Kidney epithelial cell (primary cell): Measurements from ENCODE around the gene KIF26B. TPM values are rescaled to one million over a fixed set of nuclear protein-coding genes. Genes with fewer than 3 reads are reported as not detected.

Source experiments
- DNase-seq: peaks from one replicate; pipeline ENCODE4 v3.0.0-alpha.2; 2010; ENCODE audit warnings: low read depth
- H3K27me3 ChIP-seq: 2 replicates; pipeline ENCODE4 v1.6.0; 2011; ENCODE audit warnings: low read length; ENCODE audit not compliant: control insufficient read depth, insufficient read depth
- H3K36me3 ChIP-seq: 2 replicates; pipeline ENCODE4 v1.5.1; 2011; ENCODE audit warnings: low read length; ENCODE audit not compliant: control insufficient read depth, insufficient read depth
- H3K4me3 ChIP-seq: 2 replicates; pipeline ENCODE4 v1.5.1; 2011; ENCODE audit warnings: low read depth, mild to moderate bottlenecking, control low read depth, low read length
- total RNA-seq: library from RNA; depleted of rRNA; stranded (reverse); fragments of >200 nt; gene quantifications from 2 replicates; pipeline ENCODE4 v1.2.3, GENCODE V29; 2015
- TF ChIP-seq, protein P1 (sequence below): IDR thresholded peaks from 2 replicates; pipeline ENCODE4 v1.5.1; 2011; ENCODE audit warnings: mild to moderate bottlenecking, moderate library complexity, low read length, control low read depth, inconsistent platforms; ENCODE audit not compliant: insufficient read depth, poor library complexity, severe bottlenecking

KIF26B gene
- total RNA-seq, 1 donor from 2014 or later: 14.6 TPM

DNA sequence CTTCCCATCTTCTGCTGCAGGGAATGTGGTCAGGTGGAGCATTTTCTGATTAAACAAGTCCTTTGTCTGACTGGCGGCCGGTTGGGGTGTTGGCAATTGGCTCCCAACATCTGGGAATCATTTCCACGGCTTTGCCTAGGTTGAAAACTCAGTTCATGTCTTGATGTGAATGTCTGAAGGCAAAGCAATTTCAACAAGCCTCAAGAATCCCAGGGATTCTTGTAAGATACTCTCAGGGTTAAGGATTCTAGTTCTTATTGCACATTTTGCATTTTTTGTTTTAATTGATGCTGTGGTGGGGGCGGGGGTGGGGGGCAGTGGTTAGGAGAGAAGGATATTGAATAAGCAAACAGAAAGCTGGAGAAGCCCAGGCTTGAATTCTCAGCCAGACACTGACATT is 273.9 kb downstream of the KIF26B start:
- no peak overlapping the region for H3K4me3 ChIP-seq
- TF ChIP-seq, protein P1, sequence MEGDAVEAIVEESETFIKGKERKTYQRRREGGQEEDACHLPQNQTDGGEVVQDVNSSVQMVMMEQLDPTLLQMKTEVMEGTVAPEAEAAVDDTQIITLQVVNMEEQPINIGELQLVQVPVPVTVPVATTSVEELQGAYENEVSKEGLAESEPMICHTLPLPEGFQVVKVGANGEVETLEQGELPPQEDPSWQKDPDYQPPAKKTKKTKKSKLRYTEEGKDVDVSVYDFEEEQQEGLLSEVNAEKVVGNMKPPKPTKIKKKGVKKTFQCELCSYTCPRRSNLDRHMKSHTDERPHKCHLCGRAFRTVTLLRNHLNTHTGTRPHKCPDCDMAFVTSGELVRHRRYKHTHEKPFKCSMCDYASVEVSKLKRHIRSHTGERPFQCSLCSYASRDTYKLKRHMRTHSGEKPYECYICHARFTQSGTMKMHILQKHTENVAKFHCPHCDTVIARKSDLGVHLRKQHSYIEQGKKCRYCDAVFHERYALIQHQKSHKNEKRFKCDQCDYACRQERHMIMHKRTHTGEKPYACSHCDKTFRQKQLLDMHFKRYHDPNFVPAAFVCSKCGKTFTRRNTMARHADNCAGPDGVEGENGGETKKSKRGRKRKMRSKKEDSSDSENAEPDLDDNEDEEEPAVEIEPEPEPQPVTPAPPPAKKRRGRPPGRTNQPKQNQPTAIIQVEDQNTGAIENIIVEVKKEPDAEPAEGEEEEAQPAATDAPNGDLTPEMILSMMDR: no peak
- no peaks in the 10 kb centered on the region for H3K27me3 ChIP-seq
- DNase-seq: no peak
- H3K36me3 ChIP-seq: no peaks in the 10 kb centered on the region

DNA sequence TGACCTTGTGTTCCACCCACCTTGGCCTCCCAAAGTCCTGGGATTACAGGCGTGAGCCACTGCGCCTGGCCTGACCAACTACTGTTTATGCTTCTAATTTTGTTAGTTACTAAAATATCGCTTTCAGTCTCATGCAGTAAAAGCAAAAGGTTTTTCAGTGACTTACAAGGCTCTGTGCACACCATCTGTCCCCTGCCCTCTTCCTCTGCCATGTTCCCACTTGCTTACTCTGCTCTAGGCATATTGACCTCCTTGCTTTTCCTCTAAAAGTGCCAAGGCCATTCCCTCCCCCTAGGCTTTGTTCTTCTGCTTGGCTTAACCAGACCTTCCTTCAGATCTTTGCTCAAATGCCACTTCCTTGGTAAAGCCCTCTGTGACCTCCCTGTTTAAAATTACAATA is 276.9 kb downstream of the KIF26B start:
- DNase-seq: no peak
- Histone ChIP-seq H3K27me3 (no peaks in the 10 kb centered on the region), H3K36me3 (no peaks in the 10 kb centered on the region), H3K4me3 (no peak overlapping the region)
- TF ChIP-seq, protein P1: no peak

DNA sequence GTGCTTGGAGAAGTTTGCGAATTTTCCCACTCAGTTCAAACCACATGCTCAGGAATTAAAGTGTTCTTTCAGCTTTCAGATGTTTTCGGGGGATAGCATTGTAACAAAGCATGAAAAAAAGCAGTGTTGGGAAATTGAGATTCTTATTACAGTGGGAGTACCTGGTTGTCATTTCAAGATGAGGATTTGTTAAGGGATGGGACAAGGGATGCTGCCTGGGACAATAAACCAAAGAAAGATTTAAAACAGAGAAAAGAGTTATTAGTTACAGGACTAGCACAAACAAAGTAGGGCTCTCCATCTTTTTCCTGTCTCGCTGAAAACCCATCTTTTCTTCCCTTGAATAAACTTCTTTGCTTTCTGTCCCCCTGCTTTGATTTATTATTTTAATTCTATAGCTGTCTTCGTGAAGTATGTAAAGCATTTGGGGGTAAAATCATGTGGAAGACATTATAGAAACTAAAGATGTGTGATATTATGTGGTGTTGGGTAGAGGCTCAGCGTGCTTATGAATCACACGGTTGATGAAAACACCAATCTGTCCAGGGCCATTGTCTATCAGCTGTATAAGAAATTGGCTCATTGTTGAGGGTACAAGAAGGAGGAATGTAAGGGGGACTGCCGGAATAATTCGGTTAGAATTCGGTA is 277.6 kb downstream of the KIF26B start:
- TF ChIP-seq, protein P1: no peak
- no peak for DNase-seq
- Histone ChIP-seq H3K36me3 (no peaks in the 10 kb centered on the region), H3K4me3 (no peak overlapping the region), H3K27me3 (no peaks in the 10 kb centered on the region)

DNA sequence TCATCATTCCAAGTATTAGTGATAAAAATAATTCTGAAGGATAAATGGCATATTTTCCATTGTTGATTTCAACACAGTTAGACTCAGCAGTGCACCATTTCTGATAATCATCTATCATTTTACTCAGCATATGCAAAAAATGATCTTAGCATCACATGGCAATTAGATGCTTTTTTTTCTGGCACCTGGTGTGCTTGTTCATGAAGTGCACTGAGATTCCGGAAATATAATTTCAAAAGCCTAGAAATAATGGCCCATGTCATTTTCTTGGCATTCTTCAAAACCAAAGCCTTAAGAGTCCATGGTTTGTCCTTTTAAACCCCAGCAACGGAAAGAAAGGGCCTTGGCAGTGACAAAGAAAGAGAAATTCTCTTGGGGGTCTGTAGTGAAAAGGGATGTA is 278.8 kb downstream of the KIF26B start:
- no peaks in the 10 kb centered on the region for H3K27me3 ChIP-seq
- TF ChIP-seq, protein P1: no peak
- DNase-seq: no peak
- no peaks in the 10 kb centered on the region for H3K36me3 ChIP-seq
- no peak overlapping the region for H3K4me3 ChIP-seq

DNA sequence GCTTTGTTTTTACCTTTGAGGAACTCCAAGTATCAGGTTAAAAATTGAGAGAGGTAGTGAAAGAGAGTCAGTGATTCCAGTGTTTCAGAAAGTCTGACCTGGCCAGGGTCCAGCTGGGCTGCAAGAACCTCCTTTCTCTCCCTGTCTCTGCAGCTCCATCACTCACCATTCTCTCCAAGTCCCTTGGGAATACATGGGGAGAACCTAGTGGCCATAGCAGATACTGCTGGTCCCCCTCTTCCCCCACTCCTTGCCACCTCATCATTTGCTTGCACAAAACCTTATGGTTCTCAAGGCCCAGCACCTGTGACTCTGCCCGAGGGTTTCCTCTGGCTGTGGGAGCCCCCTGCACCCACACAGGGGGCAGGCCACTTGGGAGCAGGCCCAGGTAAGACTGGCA is 279.5 kb downstream of the KIF26B start:
- TF ChIP-seq, protein P1: no peak
- no peaks in the 10 kb centered on the region for H3K27me3 ChIP-seq
- no peaks in the 10 kb centered on the region for H3K36me3 ChIP-seq
- no peak overlapping the region for H3K4me3 ChIP-seq
- DNase-seq: no peak

DNA sequence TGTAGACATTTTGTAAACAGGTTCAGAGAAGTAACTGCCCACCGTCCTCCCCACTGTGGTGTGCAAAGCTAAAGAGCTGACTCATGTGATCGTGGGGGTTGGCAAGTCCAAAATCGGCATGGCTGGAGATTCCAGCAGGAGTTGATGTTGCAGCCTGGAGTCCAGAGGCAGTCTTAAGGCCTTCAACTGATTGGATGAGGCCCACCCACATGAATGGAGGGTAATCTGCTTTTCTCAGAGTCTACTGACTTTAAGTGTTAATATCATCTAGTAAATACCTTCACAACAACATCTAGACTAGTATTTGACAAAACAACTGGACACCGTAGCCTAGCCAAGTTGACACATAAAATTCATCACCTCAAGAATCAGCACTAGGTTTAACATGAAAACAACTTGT is 281.6 kb downstream of the KIF26B start:
- TF ChIP-seq, protein P1: no peak
- DNase-seq: no peak
- Histone ChIP-seq H3K27me3 (no peaks in the 10 kb centered on the region), H3K4me3 (no peak overlapping the region), H3K36me3 (no peaks in the 10 kb centered on the region)
